ENCODE data around the gene SLC2A13. TPM values are rescaled to one million over a fixed set of nuclear protein-coding genes. Genes with fewer than 3 reads are reported as not detected.

Gene SLC2A13
- total and polyA plus RNA-seq, 2 donors (not counting 3 experiments of a cell fraction or from before 2014, with no cell fraction given) = 1.2 to 4.9 TPM

GRCh38 chr12:40138526-40138925 is 32.6 kb upstream of the SLC2A13 start:
- Histone ChIP-seq H4K20me1 (replicated peaks; ENCODE audit: control insufficient read depth, extremely low read depth, insufficient read depth, low read length) (no peaks in the 10 kb centered on the region), H3K9me3 (replicated peaks; ENCODE audit: control insufficient read depth, insufficient read depth, low read length) (no peaks in the 10 kb centered on the region), H2AFZ (ENCODE audit: low read depth, low read length) (no peak overlapping the region), H3K79me2 (ENCODE audit: control insufficient read depth, insufficient read depth, low read length) (no peaks in the 10 kb centered on the region), H3K4me2 (ENCODE audit: insufficient read depth, low read length) (no peak overlapping the region), H3K9ac (replicated peaks; ENCODE audit: extremely low read depth, insufficient read depth, low read length) (no peak overlapping the region), H3K27ac (ENCODE audit: insufficient read depth, low read depth, low read length) (no peak overlapping the region), H3K9me1 (replicated peaks; ENCODE audit: control insufficient read depth, extremely low read depth, insufficient read depth, low read length) (no peaks in the 10 kb centered on the region), H3K4me1 (ENCODE audit: control insufficient read depth, extremely low read depth, insufficient read depth, low read length) (no peaks in the 10 kb centered on the region), H3K36me3 (ENCODE audit: control insufficient read depth in 2 of 2, extremely low read depth in 1 of 2, insufficient read depth in 2 of 2, low read length in 2 of 2) (no peaks in the 10 kb centered on the region), H3K4me3 (replicated peaks in 1 of 3; ENCODE audit: insufficient read depth in 1 of 3, low read depth in 1 of 3, low read length in 3 of 3) (no peak overlapping the region), H3K27me3 (ENCODE audit: control insufficient read depth in 2 of 2, insufficient read depth in 2 of 2, low read length in 2 of 2) (peaks cover 0 to 3% of the 10 kb centered on the region in 2 experiments)
- ChIA-PET POLR2A (no interaction called here), CTCF (no interaction called here)
- no TSS peak for BruUV-seq (replicated peaks)
- TF ChIP-seq GATA2 (IDR thresholded peaks at IDR 0.05; ENCODE audit: insufficient read depth, insufficient read length, low read depth, low read length) (no peak), POLR2A (IDR thresholded peaks at IDR 0.05; ENCODE audit: low read depth, low read length) (no peak), FOS (IDR thresholded peaks at IDR 0.05; ENCODE audit: borderline replicate concordance, insufficient read depth, low read length) (no peak), POLR2AphosphoS5 (IDR thresholded peaks at IDR 0.05; ENCODE audit: insufficient read depth, low read depth, low read length) (no peak), EZH2 (IDR thresholded peaks at IDR 0.05; ENCODE audit: borderline replicate concordance, low read depth, low read length, severe bottlenecking) (no peak), MAX (IDR thresholded peaks at IDR 0.05; ENCODE audit: insufficient read depth, insufficient read length) (no peak), MYC (IDR thresholded peaks at IDR 0.05; ENCODE audit: low read depth, low read length) (no peak), CTCF (IDR thresholded peaks at IDR 0.05; ENCODE audit: extremely low read depth in 1 of 2, insufficient read depth in 1 of 2, low read depth in 1 of 2, low read length in 2 of 2) (no peak), JUN (IDR thresholded peaks at IDR 0.05; ENCODE audit: borderline replicate concordance, insufficient read depth, insufficient read length, low read depth) (no peak)
- FAIRE-seq (no peak), DNase-seq (ENCODE audit: low read depth, low spot score) (no peak)
- dilution Hi-C loops (cut with MboI; ENCODE audit: extremely low pct_ligation_motif_present, low sequenced_read_pairs) (no loop called here), intact Hi-C loops (cut with micrococcal nuclease) (no loop called here)
